Parathyroid adenoma (tissue), 2 donors: ENCODE measurements around the gene ITGB3.
A peak's percentile ranks its signal among the peaks of the same experiment; 100 is the strongest.

Experiments
- H2AFZ ChIP-seq: fragments of 300-600 bp; sonication (generic); one replicate; pipeline ENCODE4 v1.7.0; 2017; ENCODE audit warnings: antibody characterized with exemption, mild to moderate bottlenecking
- H3K27ac ChIP-seq: fragments of 300-600 bp; sonication (generic); one replicate; pipeline ENCODE4 v1.7.0; 2017
- H3K27me3 ChIP-seq: fragments of 300-600 bp; sonication (generic); one replicate; pipeline ENCODE4 v1.7.0; 2017; ENCODE audit warnings: low read length; ENCODE audit not compliant: control insufficient read depth, insufficient read depth
- H3K36me3 ChIP-seq: fragments of 300-600 bp; sonication (generic); one replicate; pipeline ENCODE4 v1.7.0; 2017; ENCODE audit warnings: low read length; ENCODE audit not compliant: control insufficient read depth, insufficient read depth
- H3K4me1 ChIP-seq: fragments of 300-600 bp; sonication (generic); one replicate; pipeline ENCODE4 v1.7.0; 2017; ENCODE audit warnings: control low read depth
- H3K4me2 ChIP-seq: fragments of 300-600 bp; sonication (generic); one replicate; pipeline ENCODE4 v1.7.0; 2017; ENCODE audit warnings: low read length
- H3K4me3 ChIP-seq: fragments of 300-600 bp; sonication (generic); one replicate; pipeline ENCODE4 v1.7.0; 2017; ENCODE audit warnings: low read depth, low read length
- H3K79me2 ChIP-seq: fragments of 300-600 bp; sonication (generic); one replicate; pipeline ENCODE4 v1.7.0; 2017; ENCODE audit warnings: control low read depth
- H3K9ac ChIP-seq: fragments of 300-600 bp; sonication (generic); one replicate; pipeline ENCODE4 v1.7.0; 2017; ENCODE audit warnings: mild to moderate bottlenecking
- H3K9me3 ChIP-seq: fragments of 300-600 bp; sonication (generic); one replicate; pipeline ENCODE4 v1.7.0; 2017; ENCODE audit warnings: low read length; ENCODE audit not compliant: control insufficient read depth
- CTCF ChIP-seq: fragments of 300-600 bp; sonication (generic); IDR thresholded peaks from one replicate; pipeline ENCODE4 v1.7.0; 2017; ENCODE audit warnings: antibody characterized with exemption, mild to moderate bottlenecking
- donor health status: primary hyperparathyroidism.

Gene ITGB3

GRCh38 chr17:47251421-47251940 lies 2.1 kb upstream of the ITGB3 start:
- no peak for TF ChIP-seq CTCF

GRCh38 chr17:47252209-47252608 lies 1.4 kb upstream of the ITGB3 start:
- H3K4me3 ChIP-seq: no peak overlapping the region
- H3K9me3 ChIP-seq: no peaks in the 10 kb centered on the region
- H3K36me3 ChIP-seq: no peaks in the 10 kb centered on the region
- no peaks in the 10 kb centered on the region for H3K27me3 ChIP-seq
- H3K9ac ChIP-seq: no peak overlapping the region
- no peak for TF ChIP-seq CTCF
- no peaks in the 10 kb centered on the region for H3K79me2 ChIP-seq
- H3K4me2 ChIP-seq: no peak overlapping the region
- no peaks in the 10 kb centered on the region for H3K4me1 ChIP-seq
- no peak overlapping the region for H2AFZ ChIP-seq
- H3K27ac ChIP-seq: no peak overlapping the region

More at GRCh38 chr17:47251421-47251940, 2.1 kb upstream of the ITGB3 start:
- Histone ChIP-seq H2AFZ (no peak overlapping the region), H3K4me1 (no peaks in the 10 kb centered on the region), H3K4me2 (no peak overlapping the region), H3K9ac (no peak overlapping the region), H3K4me3 (no peak overlapping the region), H3K36me3 (no peaks in the 10 kb centered on the region), H3K27me3 (no peaks in the 10 kb centered on the region), H3K27ac (no peak overlapping the region), H3K79me2 (no peaks in the 10 kb centered on the region), H3K9me3 (no peaks in the 10 kb centered on the region)

- Histone ChIP-seq H3K4me1 (peaks cover 2% of the 10 kb centered on the region), H3K9me3 (no peaks in the 10 kb centered on the region), H3K36me3 (no peaks in the 10 kb centered on the region), H3K27me3 (no peaks in the 10 kb centered on the region), H3K79me2 (no peaks in the 10 kb centered on the region), H3K4me3 (peak overlapping the region; percentile 77), H3K27ac (peak overlapping the region; percentile 29), H2AFZ (peak overlapping the region; percentile 85), H3K9ac (peak overlapping the region; percentile 62), H3K4me2 (peak overlapping the region; percentile 87)
- no peak for TF ChIP-seq CTCF
Observed at GRCh38 chr17:47252766-47253512, 688 bp upstream of the ITGB3 start.

GRCh38 chr17:47254403-47254943 lies 846 bp downstream of the ITGB3 start:
- H3K4me2 ChIP-seq: peak overlapping the region; percentile 87
- no peaks in the 10 kb centered on the region for H3K79me2 ChIP-seq
- H3K4me3 ChIP-seq: peak overlapping the region; percentile 77
- no peaks in the 10 kb centered on the region for H3K27me3 ChIP-seq
- H3K27ac ChIP-seq: peak overlapping the region; percentile 58
- peak overlapping the region; percentile 49 for H3K9ac ChIP-seq
- H3K4me1 ChIP-seq: peaks cover 11% of the 10 kb centered on the region
- no peaks in the 10 kb centered on the region for H3K9me3 ChIP-seq
- TF ChIP-seq CTCF: no peak
- peak overlapping the region; percentile 85 for H2AFZ ChIP-seq
- no peaks in the 10 kb centered on the region for H3K36me3 ChIP-seq
